GM18505 (cell line): Measurements from ENCODE around the gene TOPORS.
"Not testable (repeated sequence)": the region's sequence is repeated elsewhere in the genome, so short reads cannot be mapped to it uniquely, and the experiment has no call there.

Source experiments
- ATAC-seq: cut with Tn5 transposase; IDR thresholded peaks from one replicate; pipeline ENCODE4 v1.9.1; 2021; ENCODE audit not compliant: unreplicated experiment
- POLR2A ChIP-seq: IDR thresholded peaks from 4 replicates; pipeline ENCODE4 v1.6.1; 2011; ENCODE audit warnings: borderline replicate concordance; ENCODE audit not compliant: insufficient read depth, insufficient read length; ENCODE audit errors: extremely low read depth

TOPORS gene

DNA sequence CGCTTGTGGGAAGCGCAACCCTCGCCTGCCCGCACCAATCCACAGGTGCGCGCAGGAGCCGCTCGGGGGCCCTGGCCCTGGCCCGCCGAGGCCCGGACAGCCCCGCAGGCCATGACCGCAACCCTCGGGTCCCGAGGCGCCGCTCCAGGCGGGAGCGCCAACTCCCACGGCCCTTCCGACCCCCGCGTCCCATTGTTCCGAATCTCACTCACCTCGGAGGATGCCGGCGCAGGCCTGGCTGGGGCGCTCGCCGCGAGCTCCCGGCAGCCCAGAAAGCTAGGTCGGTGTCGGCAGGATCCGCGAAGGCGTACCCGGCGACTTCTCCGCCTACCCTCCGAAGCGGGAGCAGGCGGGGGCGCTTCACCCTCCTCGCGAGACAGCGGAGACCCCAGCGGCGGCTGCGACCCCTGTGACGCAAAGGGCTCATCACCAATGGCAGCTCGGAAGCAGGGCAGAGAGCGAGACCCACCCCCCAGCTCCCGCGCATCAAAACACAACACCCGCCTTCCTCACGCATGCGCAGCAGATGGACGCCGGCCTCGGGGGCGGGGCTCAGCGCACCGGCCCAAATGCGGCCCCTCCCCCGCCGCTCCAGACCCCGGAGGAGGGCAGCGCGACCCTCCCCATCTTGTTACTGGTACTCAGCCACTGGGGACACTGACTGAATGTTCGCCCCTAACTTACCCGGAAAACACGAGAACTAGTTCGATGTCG, 1.7 kb downstream of the TOPORS start:
- ATAC-seq, result peak; percentile 63

DNA sequence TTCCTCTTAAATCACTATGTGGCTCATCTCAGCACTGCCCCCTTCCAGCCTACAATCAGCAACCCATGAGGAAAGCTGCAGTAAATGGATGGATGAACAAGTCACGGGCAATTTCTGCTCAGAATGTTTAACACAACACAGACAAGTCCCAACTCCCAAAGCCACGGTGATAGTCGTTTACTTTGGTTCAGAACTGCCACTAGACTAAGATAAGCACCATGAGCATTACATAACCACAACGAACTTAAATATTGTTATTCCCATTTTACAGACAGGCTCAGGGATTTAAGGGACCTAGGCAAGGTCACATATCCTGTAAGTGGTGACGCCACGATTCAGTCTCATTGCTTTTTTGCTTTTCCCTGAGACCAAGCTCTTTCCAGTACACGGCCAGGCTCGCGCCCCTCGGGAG, 2.2 kb downstream of the TOPORS start:
- no peak for TF ChIP-seq POLR2A
- ATAC-seq, result no peak

More for the DNA sequence above, 1.7 kb downstream of the TOPORS start:
- TF ChIP-seq POLR2A, result no peak

DNA sequence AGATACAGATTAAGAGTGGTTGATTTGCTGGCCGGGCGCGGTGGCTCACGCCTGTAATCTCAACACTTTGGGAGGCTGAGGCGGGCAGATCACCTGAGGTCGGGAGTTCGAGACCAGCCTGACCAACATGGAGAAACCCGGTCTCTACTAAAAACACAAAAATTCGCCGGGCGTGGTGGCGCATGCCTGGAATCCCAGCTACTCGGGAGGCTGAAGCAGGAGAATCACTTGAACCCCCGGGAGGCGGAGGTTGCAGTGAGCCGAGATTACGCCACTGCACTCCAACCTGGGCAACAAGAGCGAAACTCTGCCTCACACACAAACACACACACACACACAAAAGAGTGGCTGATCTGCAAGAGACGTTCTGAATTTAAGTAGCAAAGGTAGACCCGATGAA, 4.2 kb downstream of the TOPORS start:
- ATAC-seq, result not testable (repeated sequence)

DNA sequence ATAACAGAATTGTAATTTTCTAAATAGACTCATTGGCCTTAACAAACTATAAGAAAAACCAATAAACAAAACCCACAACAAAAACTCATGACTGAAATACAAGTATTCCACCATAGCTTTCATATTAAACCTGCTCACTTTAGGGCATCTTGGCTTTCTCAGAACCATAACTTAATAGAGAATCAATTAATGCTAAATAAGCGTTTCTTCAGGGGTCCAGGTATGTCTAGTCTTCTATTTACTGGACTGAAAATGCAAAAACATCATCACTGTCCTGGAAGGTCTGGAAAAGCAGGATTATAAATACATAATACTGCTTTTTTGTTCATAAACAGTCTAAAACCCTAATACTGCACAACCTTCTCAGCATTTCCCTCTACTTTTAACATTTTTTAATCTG, 6.5 kb downstream of the TOPORS start:
- TF ChIP-seq POLR2A, result no peak
- no peak for ATAC-seq

DNA sequence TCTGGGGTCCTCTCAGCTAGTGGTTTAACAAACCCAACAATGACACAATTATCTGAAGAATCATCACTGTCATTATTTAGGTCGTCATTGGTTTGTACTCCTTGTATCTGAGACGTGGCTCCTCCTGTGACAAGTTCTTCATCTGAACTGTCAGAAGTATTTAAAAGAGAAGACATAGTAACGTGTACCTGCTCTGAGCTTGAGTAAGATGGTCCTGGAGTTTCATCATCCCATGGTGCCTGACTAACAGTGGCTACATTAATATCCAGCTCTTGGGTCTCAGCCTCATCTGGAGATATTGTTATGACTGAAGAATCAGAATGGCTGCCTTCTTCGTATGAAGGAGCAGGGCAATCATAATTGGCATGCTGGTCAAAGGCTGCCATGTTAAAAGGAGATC, 9.3 kb downstream of the TOPORS start:
- no peak for TF ChIP-seq POLR2A
- ATAC-seq, result no peak

DNA sequence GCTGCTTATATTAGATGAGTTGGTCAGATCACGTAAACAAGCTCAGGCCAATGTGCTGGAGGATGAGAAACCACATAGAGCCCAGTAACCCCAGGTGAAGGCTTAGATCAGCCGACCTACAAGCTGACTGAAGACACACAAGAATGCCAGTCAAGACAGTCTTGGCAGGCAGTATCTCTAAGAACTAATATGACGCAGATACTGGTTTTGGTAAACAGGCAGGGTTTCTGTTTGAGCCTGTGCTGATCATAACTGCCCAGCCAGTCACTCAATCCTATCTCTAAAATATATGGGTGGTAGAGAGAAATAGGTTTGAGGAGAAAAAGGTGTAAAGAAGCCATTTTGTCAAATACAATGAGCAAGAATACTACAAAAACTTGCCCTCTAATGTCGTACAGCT, 18.6 kb downstream of the TOPORS start:
- TF ChIP-seq POLR2A, result no peak
- no peak for ATAC-seq

DNA sequence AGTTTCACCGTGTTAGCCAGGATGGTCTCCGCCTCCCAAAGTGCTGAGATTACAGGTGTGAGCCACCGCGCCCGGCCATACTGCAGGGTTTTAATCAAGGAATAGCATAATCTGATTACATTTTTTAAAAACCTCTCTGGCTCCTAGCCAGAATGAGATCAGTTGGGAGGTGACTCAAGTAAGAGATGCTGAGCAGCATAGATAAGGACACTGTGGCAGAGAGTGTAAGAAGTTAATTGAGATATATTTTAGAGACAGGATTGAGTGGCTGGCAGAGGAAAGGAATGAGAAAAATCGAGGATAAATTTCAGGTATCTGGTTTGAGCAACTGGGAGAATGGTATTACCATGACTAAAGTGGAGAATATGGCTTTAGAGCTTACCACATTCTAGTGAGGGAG, 19.1 kb downstream of the TOPORS start:
- no peak for ATAC-seq
- no peak for TF ChIP-seq POLR2A

DNA sequence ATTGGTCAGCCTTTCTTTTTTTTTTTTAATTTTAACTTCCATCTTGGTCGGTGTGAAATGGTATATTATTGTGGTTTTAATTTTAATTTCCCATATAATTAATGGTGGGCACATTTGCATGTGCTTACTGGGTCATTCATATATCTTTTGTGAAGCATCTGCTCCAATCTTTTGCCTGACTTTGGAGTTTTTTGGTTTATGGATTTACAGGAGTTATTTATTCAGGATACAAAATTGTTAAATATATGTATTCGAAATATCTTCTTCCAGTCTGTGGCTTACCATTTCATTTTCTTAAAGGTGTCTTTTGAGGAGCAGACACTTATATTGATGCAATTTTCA, 25.7 kb downstream of the TOPORS start:
- TF ChIP-seq POLR2A, result no peak

DNA sequence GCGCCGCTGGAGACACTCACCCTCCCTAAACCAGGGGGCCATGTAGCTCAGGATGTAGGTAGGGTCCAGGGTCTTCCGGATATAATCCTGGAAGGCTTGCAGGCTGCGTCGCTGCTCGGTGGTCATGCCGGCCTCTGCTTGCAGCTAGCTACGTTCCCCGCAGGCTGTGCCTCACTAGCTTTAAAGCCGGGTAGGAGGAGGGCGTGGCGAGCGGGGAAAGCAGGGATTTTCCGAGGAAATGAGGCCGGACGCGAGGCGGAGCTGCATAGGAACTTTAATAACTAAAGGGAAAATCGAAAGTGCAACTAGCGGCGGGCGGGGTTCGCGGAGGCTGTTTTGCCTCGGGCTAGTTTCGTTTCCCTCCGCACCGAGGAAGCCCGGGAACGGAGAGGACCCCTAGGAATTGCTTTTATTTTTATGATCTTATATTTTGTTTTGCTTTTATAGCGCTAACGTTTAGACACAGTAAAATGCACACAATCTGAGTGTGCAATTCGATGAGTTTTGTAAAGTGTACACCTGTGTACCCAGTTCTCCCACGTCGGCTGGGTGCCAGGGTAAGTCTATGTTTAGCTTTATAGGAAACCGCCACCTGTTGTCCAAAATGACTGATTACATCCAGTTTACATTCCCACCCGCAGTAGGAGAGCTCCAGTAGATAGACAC, 26.2 kb downstream of the TOPORS start, which contains the start of gene RIGI:
TSS of gene RIGI (minus strand) at position 156 of the 666 bp plus-strand sequence. CDS start at position 126, 30 bp downstream.
- ATAC-seq, result peak; percentile 71
- TF ChIP-seq POLR2A, result peak; percentile 54

More for the DNA sequence above, 25.7 kb downstream of the TOPORS start:
- ATAC-seq, result no peak

DNA sequence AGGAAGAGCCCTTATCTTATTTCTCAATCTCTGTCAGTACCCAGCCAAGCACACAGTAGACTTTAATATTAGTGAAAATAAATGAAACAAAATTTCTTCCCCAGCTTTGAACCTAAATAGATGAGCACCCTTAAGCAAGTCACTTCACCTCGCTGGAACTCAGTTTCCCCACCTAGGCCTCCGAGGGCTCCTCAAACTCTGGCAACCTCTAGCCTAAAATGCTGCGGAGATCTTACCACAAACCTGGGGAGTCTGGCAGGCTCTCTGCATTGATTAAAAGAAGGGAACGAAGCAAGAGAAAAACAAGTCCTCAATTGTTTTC, 26.7 kb downstream of the TOPORS start:
- TF ChIP-seq POLR2A, result no peak
- ATAC-seq, result no peak

DNA sequence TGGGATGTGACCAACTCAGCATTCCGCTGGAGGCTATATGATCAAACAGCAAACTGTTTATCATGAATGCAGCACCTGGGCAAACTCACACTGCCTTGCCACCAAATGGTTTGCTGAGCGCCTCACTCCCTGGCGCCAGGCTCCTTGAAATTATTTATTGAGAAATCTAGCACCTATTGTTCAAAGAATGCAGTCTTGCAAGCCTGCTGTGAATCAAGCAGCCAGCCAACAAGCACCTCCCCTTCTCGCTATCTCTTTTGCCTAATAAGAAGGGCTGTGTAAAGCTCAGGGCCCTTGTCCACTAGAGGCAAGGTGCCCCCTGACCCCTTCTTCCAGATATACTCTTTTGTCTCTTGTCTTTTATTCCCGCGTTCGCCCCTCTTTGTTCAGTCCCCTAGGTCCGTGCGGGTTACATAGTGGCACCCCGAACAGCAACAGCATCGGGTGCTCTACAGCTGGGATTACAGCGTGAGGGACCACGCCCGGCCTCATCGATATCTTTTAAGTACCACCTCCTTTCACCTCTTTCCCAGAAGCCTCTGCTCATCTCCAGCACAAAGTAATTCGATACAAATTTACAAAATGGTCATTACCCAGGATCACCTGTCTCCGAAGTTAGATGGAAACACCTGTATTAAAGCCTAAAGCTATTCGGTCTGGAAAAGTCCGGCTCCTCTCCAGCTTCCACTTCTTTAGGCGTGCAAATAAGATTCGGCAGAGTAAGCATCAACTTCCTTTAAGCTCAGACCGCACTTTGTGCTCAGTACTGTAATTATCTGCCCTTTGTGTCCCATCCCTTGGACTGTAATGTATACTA, 27.3 kb downstream of the TOPORS start:
- no peak for ATAC-seq
- no peak for TF ChIP-seq POLR2A

DNA sequence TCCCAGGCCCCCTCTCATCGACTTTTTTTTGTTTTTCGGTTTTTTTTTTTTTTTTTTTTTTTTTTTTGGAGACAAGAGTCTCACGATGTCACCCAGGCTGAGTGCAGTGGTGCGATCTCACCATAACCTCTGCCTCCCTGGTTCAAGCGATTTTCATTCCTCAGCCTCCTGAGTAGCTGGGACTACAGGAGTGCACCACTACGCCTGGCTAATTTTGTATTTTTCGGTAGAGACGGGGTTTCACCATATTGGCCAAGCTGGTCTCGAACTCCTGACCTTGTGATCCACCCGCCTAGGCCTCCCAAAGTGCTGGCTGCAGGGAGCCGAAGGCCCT, 27.9 kb downstream of the TOPORS start:
- not testable (repeated sequence) for ATAC-seq

DNA sequence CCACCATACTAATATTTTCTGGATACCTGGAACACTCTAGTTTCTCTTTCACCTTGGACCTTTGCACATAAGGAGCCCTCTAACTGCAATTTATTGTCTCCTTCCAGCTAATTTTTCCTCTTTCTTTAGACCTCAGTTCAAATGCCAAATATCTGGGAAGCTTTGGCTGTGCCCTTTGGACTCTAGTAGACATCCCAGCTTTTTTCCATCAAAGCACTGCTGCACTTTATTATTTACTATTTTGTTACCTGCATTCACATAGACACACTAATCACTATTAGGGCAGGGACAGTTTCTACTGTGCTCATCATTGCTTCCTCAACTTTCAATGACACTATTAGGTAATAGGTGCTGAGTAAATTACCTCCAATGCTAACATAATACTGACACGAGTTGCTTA, 28.5 kb downstream of the TOPORS start:
- TF ChIP-seq POLR2A, result no peak
- ATAC-seq, result no peak

DNA sequence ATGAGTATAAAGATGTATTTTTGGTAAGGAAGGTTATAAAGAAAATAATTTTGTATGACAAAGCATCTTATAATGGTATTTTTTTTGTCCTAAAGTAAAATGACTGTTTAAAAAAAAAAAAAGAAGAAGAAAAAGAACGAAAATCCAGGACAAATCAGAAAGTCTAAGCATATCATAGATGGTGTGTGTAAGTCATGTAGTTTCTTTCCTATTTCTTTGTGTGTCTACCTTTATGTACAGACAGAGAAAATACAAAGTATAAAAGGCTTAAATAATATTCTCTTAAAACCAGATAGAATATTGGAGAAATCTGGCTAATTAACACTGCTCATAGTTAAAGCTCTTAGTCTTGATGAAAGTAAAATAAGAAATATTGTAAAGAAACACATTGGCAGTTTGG, 34.1 kb downstream of the TOPORS start:
- no peak for ATAC-seq
- TF ChIP-seq POLR2A, result no peak
